ENCODE measurements around the gene RIN1. TPM values are rescaled to one million over a fixed set of nuclear protein-coding genes. Genes with fewer than 3 reads are reported as not detected.
"Not testable (repeated sequence)": the region's sequence is repeated elsewhere in the genome, so short reads cannot be mapped to it uniquely, and the experiment has no call there.

RIN1 gene
- total RNA-seq, 2 experiments from 2014 or later: 1.2 to 1.6 TPM

DNA sequence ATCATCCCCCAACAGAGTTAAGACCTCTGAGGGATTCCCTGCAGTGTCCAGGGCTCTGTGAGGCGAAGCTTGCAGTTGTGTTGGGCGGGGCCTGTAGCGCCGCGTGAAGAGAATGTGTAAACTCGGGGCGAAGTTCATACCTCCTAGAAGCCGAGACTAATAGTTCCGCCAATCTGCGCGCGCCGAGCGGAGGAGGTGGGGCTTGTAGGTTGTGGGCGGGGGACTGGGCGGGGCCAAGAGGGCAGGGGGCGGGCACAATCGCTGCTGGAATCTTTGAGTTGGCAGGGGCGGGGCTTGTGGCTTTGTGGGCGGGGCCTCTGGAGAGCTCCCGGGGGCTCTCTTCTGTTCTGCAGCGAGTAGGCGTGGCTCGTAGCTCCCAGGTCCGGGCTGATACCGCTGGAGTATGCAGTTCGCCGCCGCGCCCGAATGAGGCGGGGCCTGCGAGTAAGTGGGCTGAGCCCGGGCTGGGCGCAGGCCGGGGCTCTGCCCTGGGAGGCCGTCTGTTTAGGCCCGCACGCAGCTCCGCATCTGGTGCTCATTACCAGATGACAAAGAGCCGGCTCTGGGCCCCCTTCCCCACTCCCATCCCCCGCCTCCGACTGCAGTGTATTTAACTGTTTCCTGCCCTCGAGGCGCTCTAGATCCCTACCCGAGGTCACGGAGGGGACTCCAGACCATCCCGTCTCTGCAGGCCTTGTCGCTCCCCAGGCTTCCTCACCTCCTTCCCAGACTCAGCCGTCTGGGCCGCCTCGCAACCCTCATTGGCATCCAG is 23.5 kb downstream of the RIN1 start:
- Mint-ChIP-seq H3K9me3 (no peaks in the 10 kb centered on the region), H3K4me3 (peak overlapping the region; percentile 90), H3K36me3 (ENCODE audit: low read depth) (no peaks in the 10 kb centered on the region), H3K27ac (peak overlapping the region; percentile 95), H3K4me1 (ENCODE audit: low read depth) (peaks cover 29% of the 10 kb centered on the region), H3K27me3 (peaks cover under 1% of the 10 kb centered on the region)
- ChIA-PET POLR2A (interaction anchor here (0.6 to 3.0 kb wide), 31 partner anchors 9 to 840 kb away, joined by 3 to 39 read pairs (median 6); partner anchors contain the start of genes B4GAT1, BRMS1, MALAT1 and MRPL11), CTCF (interaction anchor here (0.8 to 3.6 kb wide), 17 partner anchors 9 to 422 kb away, joined by 3 to 30 read pairs (median 5); partner anchors contain the start of genes BRMS1, CCDC85B, RIN1 and YIF1A)
- H3K4me3 ChIP-seq (ENCODE audit: low read length): peak overlapping the region; percentile 61
- peak overlapping the region; percentile 80 to 90 for H3K27ac ChIP-seq (ENCODE audit: low read depth in 1 of 2, low read length in 2 of 2)
- DNase-seq (peak; percentile 98 to 100 (median 100)), ATAC-seq (ENCODE audit: poor library complexity) (peak; percentile 61)
- intact Hi-C loops (cut with DNase I, micrococcal nuclease): loop anchor here (1.0 kb wide), 4 partner anchors 16 to 77 kb away; partner anchors contain the start of genes BRMS1 (in 2 of the 2) and YIF1A (in 1 of the 2)
- no peak for TF ChIP-seq CTCF (IDR thresholded peaks at IDR 0.05)
- no peaks in the 10 kb centered on the region for H3K9me3 ChIP-seq (ENCODE audit: control insufficient read depth in 1 of 2, insufficient read depth in 1 of 2, low read length in 2 of 2)
- H3K27me3 ChIP-seq (ENCODE audit: control insufficient read depth in 1 of 2, insufficient read depth in 2 of 2, low read length in 2 of 2): no peaks in the 10 kb centered on the region
- H3K4me1 ChIP-seq (ENCODE audit: insufficient read depth, low read length): peaks cover 58% of the 10 kb centered on the region
- no peaks in the 10 kb centered on the region for H3K36me3 ChIP-seq (ENCODE audit: insufficient read depth, low read length)

DNA sequence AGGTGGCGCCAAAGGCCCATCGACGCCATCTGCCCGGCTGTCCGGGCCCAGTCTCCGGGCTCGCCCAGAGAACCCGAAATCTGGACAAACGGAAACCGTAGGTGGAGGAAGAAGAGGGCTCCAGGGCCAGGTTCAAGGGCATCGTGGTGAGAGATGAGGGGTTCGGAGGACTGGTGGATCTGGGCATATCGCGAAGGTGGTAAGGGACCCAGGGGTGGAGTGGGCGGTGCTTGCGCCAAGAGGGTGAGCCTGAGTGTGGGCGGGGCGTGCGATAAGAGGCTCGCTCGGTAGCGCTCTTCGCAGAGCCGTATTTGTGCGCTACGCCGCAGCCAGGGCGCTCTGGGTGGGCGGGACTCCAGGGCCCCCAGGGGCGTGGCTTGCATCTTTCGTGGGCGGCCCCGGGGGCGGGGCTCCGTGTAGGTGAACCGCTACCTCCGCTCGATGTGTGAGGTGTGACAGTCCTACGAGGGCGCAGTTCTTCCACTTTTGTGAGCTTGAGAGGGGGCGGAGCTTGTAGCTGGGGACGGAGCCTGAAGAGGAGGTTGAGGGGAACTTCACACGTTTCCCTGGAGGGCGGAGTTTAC is 24.2 kb downstream of the RIN1 start:
- peak overlapping the region; percentile 61 for H3K4me3 ChIP-seq (ENCODE audit: low read length)
- intact Hi-C loops (cut with DNase I, micrococcal nuclease): loop anchor here (1.0 kb wide), 4 partner anchors 16 to 77 kb away; partner anchors contain the start of genes BRMS1 (in 2 of the 2) and YIF1A (in 1 of the 2)
- CTCF ChIA-PET: interaction anchor here (0.8 to 3.6 kb wide), 20 partner anchors 10 to 1465 kb away, joined by 3 to 30 read pairs (median 4); partner anchors contain the start of genes BRMS1, CCDC85B, MRPL11 and RIN1
- TF ChIP-seq CTCF (IDR thresholded peaks at IDR 0.05): peak; percentile 97
- DNase-seq (peak; percentile 91 to 100 (median 99)), ATAC-seq (ENCODE audit: poor library complexity) (peak; percentile 74)
- H3K9me3 ChIP-seq (ENCODE audit: control insufficient read depth in 1 of 2, insufficient read depth in 1 of 2, low read length in 2 of 2): no peaks in the 10 kb centered on the region
- peak overlapping the region; percentile 95 for H3K27ac Mint-ChIP-seq
- POLR2A ChIA-PET: interaction anchor here (0.6 to 3.0 kb wide), 32 partner anchors 8 to 840 kb away, joined by 3 to 39 read pairs (median 6); partner anchors contain the start of genes B4GAT1, BRMS1, MALAT1 and MRPL11
- peaks cover 22% of the 10 kb centered on the region for H3K4me1 Mint-ChIP-seq (ENCODE audit: low read depth)
- peak overlapping the region; percentile 65 to 90 for H3K27ac ChIP-seq (ENCODE audit: low read depth in 1 of 2, low read length in 2 of 2)
- H3K36me3 Mint-ChIP-seq (ENCODE audit: low read depth): no peaks in the 10 kb centered on the region
- no peaks in the 10 kb centered on the region for H3K36me3 ChIP-seq (ENCODE audit: insufficient read depth, low read length)
- no peaks in the 10 kb centered on the region for H3K9me3 Mint-ChIP-seq
- H3K4me1 ChIP-seq (ENCODE audit: insufficient read depth, low read length): peaks cover 51% of the 10 kb centered on the region
- H3K27me3 Mint-ChIP-seq: peaks cover 4% of the 10 kb centered on the region
- H3K27me3 ChIP-seq (ENCODE audit: control insufficient read depth in 1 of 2, insufficient read depth in 2 of 2, low read length in 2 of 2): no peaks in the 10 kb centered on the region
- peak overlapping the region; percentile 90 for H3K4me3 Mint-ChIP-seq

DNA sequence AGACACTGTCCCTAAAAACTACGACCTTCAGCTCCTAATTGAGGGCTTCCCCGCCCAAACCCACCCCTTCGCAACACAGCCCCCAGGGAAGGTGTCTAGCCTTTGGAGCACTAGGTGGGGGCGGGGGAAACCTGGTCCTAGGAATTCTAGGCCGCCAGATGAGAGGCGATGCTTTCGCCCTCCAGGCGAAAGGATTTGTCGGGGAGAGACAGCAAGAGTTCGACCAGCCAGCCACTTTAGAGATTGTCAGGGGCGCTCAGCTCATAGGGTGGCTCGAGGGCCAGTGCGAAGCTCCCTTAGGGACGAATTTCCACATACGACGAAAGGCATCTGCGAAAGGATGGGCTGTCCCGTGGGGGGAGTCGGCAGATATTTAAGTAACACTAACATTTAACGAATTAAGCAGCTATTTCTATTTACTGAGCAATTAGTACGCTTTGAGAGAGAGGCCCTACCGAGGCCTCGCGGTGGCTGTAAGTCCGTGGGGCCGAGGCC is 24.7 kb downstream of the RIN1 start:
- H3K4me1 Mint-ChIP-seq (ENCODE audit: low read depth): peaks cover 22% of the 10 kb centered on the region
- H3K27ac Mint-ChIP-seq: peak overlapping the region; percentile 95
- H3K27me3 ChIP-seq (ENCODE audit: control insufficient read depth in 1 of 2, insufficient read depth in 2 of 2, low read length in 2 of 2): no peaks in the 10 kb centered on the region
- H3K4me3 Mint-ChIP-seq: peak overlapping the region; percentile 90
- peak overlapping the region; percentile 51 to 65 for H3K27ac ChIP-seq (ENCODE audit: low read depth in 1 of 2, low read length in 2 of 2)
- H3K4me1 ChIP-seq (ENCODE audit: insufficient read depth, low read length): peaks cover 51% of the 10 kb centered on the region
- intact Hi-C loops (cut with DNase I, micrococcal nuclease): loop anchor here in 1 of 2 experiments (1.0 kb wide), 2 partner anchors 17 to 78 kb away; no protein-coding TSS in a partner anchor
- peaks cover 4% of the 10 kb centered on the region for H3K27me3 Mint-ChIP-seq
- peak; percentile 21 for ATAC-seq (ENCODE audit: poor library complexity)
- no peaks in the 10 kb centered on the region for H3K9me3 Mint-ChIP-seq
- ChIA-PET POLR2A (interaction anchor here (0.7 to 3.0 kb wide), 11 partner anchors 15 to 77 kb away, joined by 3 to 39 read pairs (median 13); partner anchors contain the start of genes B4GAT1, BRMS1, SLC29A2 and YIF1A), CTCF (interaction anchor here (0.8 to 3.6 kb wide), 18 partner anchors 10 to 1465 kb away, joined by 3 to 30 read pairs (median 6); partner anchors contain the start of genes BRMS1, CCDC85B, MRPL11 and RIN1)
- H3K9me3 ChIP-seq (ENCODE audit: control insufficient read depth in 1 of 2, insufficient read depth in 1 of 2, low read length in 2 of 2): no peaks in the 10 kb centered on the region
- H3K4me3 ChIP-seq (ENCODE audit: low read length): peak overlapping the region; percentile 61
- no peak for TF ChIP-seq CTCF (IDR thresholded peaks at IDR 0.05)
- no peaks in the 10 kb centered on the region for H3K36me3 Mint-ChIP-seq (ENCODE audit: low read depth)
- H3K36me3 ChIP-seq (ENCODE audit: insufficient read depth, low read length): no peaks in the 10 kb centered on the region
- no peak for DNase-seq

DNA sequence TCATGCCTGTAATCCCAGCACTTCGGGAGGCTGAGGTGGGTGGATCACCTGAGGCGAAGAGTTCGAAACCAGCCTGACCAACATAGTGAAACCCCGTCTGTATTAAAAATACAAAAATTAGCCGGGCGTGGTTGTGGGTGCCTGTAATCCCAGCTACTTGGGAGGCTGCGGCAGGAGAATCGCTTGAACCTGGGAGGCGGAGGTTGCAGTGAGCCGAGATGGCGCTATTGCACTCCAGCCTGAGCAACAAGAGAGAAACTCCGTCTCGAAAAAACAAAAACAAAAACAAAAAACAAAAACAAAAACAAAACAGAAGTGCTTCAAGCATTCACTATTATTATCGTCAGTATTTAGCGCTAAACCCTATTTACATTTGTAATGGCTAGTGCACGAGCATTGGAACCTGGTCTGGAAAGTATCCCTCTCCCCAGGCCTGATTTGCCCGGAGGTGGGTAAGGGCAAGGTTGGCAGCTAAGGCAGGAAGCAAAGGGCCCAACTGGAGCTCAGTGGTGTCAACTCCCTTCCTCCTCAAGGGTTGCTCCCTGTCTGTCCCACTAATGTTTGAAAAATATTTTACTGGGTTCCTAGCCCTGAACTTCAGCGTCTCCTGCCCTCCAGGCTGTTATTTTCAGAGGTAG is 25.3 kb downstream of the RIN1 start:
- not testable (repeated sequence) for DNase-seq; H3K9me3 ChIP-seq (ENCODE audit: control insufficient read depth in 1 of 2, insufficient read depth in 1 of 2, low read length in 2 of 2); H3K27me3 ChIP-seq (ENCODE audit: control insufficient read depth in 1 of 2, insufficient read depth in 2 of 2, low read length in 2 of 2); H3K36me3 Mint-ChIP-seq (ENCODE audit: low read depth); ATAC-seq (ENCODE audit: poor library complexity); H3K27ac ChIP-seq (ENCODE audit: low read depth in 1 of 2, low read length in 2 of 2); H3K27ac Mint-ChIP-seq; H3K4me3 ChIP-seq (ENCODE audit: low read length); H3K4me3 Mint-ChIP-seq; H3K36me3 ChIP-seq (ENCODE audit: insufficient read depth, low read length); H3K27me3 Mint-ChIP-seq; H3K9me3 Mint-ChIP-seq
- peaks cover 46% of the 10 kb centered on the region for H3K4me1 ChIP-seq (ENCODE audit: insufficient read depth, low read length)
- peaks cover 20% of the 10 kb centered on the region for H3K4me1 Mint-ChIP-seq (ENCODE audit: low read depth)
- intact Hi-C loops (cut with DNase I, micrococcal nuclease): loop anchor here in 1 of 2 experiments (1.0 kb wide), 2 partner anchors 17 to 78 kb away; no protein-coding TSS in a partner anchor
- POLR2A ChIA-PET: interaction anchor here (0.7 to 3.0 kb wide), 9 partner anchors 15 to 78 kb away, joined by 4 to 39 read pairs (median 18); partner anchors contain the start of genes B4GAT1, BRMS1, SLC29A2 and YIF1A
- CTCF ChIA-PET: interaction anchor here (0.8 to 3.6 kb wide), 14 partner anchors 11 to 1464 kb away, joined by 3 to 30 read pairs (median 6); partner anchors contain the start of genes BRMS1, MRPL11, RIN1 and TMEM151A
